K562 (cell line): ENCODE measurements around the gene CAPN2. TPM values are rescaled to one million over a fixed set of nuclear protein-coding genes. Genes with fewer than 3 reads are reported as not detected.

ENCODE experiments used
- ATAC-seq: fragments of 200-7000 bp; cut with Tn5 transposase; 3 replicates; pipeline ENCODE4 v1.9.1; 2020; ENCODE audit warnings: moderate library complexity
- BruUV-seq: library from RNA; stranded (reverse); fragments of 400-500 nt; replicated peaks from 2 replicates; lab custom pipeline; 2021; lab: Mats Ljungman, UMichigan
- CTCF ChIA-PET: fragments of 300-600 bp; formaldehyde crosslinking; extraction: SDS; loops from one replicate; lab custom pipeline; 2021; ENCODE audit warnings: low intra/inter-chr PET ratio; lab: Yijun Ruan, JAX
- POLR2A ChIA-PET: fragments of 300-600, 350-650 bp; sonication (Branson Sonifier 250); formaldehyde crosslinking; extraction: SDS; loops from one replicate; lab custom pipeline; 2021; ENCODE audit warnings: antibody characterized with exemption, inconsistent platforms; lab: Yijun Ruan, JAX
- DNase-seq, 4 experiments: peaks; one replicate each; pipeline versions ENCODE4 v3.0.0 to v3.0.0-alpha.2; 2011 to 2018; ENCODE audit warnings: low spot score in 3 of 4, mixed read lengths in 3 of 4; ENCODE audit errors: extremely low read depth in 1 of 4
- FAIRE-seq: peaks from 2 replicates; lab custom pipeline; 2011; peaks lifted over from hg19 to GRCh38; lab: Jason Lieb, UNC
- H2AFZ ChIP-seq: 2 replicates; pipeline ENCODE4 v1.6.0; 2011; ENCODE audit warnings: low read depth, low read length, control low read depth, inconsistent platforms
- H3K27ac ChIP-seq: fragments of 200-600 bp; 3 replicates; pipeline ENCODE4 v1.8.0; 2011; ENCODE audit warnings: low read depth, mild to moderate bottlenecking, control low read depth, inconsistent platforms, low read length, moderate library complexity, mixed read lengths; ENCODE audit errors: extremely low read depth
- H3K27me3 ChIP-seq, 2 experiments: fragments of 300-600 bp in 1 of 2; 2 replicates in 1 of 2; 3 replicates in 1 of 2; pipeline versions ENCODE4 v1.6.0 to v1.8.0; 2011; ENCODE audit warnings: inconsistent platforms in 2 of 2, low read length in 2 of 2, mild to moderate bottlenecking in 1 of 2, mixed read lengths in 1 of 2, moderate library complexity in 1 of 2; ENCODE audit not compliant: control insufficient read depth in 2 of 2, insufficient read depth in 2 of 2
- H3K36me3 ChIP-seq: fragments of 300-600 bp; 3 replicates; pipeline ENCODE4 v1.8.0; 2011; ENCODE audit warnings: mild to moderate bottlenecking, low read length, inconsistent platforms; ENCODE audit not compliant: control insufficient read depth, insufficient read depth
- H3K4me1 ChIP-seq, 2 experiments: fragments of 200-600 bp in 1 of 2; replicated peaks in 1 of 2; 2 replicates in 1 of 2; 3 replicates in 1 of 2; pipeline versions ENCODE4 v1.5.1 to v1.8.0; 2011; ENCODE audit warnings: inconsistent platforms in 2 of 2, low read length in 2 of 2, mild to moderate bottlenecking in 1 of 2, mixed read lengths in 1 of 2, moderate library complexity in 1 of 2; ENCODE audit not compliant: control insufficient read depth in 2 of 2, insufficient read depth in 2 of 2
- H3K4me2 ChIP-seq: 2 replicates; pipeline ENCODE4 v1.6.1; 2011; ENCODE audit warnings: low read length, control low read depth, inconsistent platforms, mixed read lengths; ENCODE audit not compliant: insufficient read depth
- H3K4me3 ChIP-seq: fragments of 200-600 bp; sonication (generic), shearing (Covaris generic); 2 replicates; pipeline ENCODE4 v1.5.1; 2016; ENCODE audit warnings: control low read depth, inconsistent platforms
- H3K79me2 ChIP-seq: fragments of 200-600 bp; 3 replicates; pipeline ENCODE4 v1.8.0; 2011; ENCODE audit warnings: low read length, inconsistent platforms; ENCODE audit not compliant: control insufficient read depth, insufficient read depth
- H3K9ac ChIP-seq, 2 experiments: 2 replicates each; pipeline versions ENCODE4 v1.6.0 to v1.6.1; 2011; ENCODE audit warnings: low read depth in 2 of 2, low read length in 2 of 2, control low read depth in 1 of 2, inconsistent platforms in 1 of 2, mild to moderate bottlenecking in 1 of 2, mixed read lengths in 1 of 2; ENCODE audit not compliant: insufficient read depth in 1 of 2
- H3K9me1 ChIP-seq: one replicate; pipeline ENCODE4 v1.6.0; 2011; ENCODE audit warnings: inconsistent platforms, mild to moderate bottlenecking, low read length, moderate library complexity; ENCODE audit not compliant: control insufficient read depth, insufficient read depth
- H3K9me3 ChIP-seq: replicated peaks from 2 replicates; pipeline ENCODE4 v1.5.1; 2011; ENCODE audit warnings: low read depth, low read length, inconsistent platforms; ENCODE audit not compliant: control insufficient read depth, insufficient read depth
- H4K20me1 ChIP-seq: replicated peaks from 2 replicates; pipeline ENCODE4 v1.6.1; 2011; ENCODE audit warnings: low read length, inconsistent platforms, mixed read lengths; ENCODE audit not compliant: control insufficient read depth, insufficient read depth
- ZNF316 ChIP-seq: fragments of 450-650 bp; IDR thresholded peaks from 2 replicates; pipeline ENCODE4 v1.6.1; 2016
- WGBS: fragments of 100-300 bp; shearing (Covaris generic); methylation state at CpG from one replicate; pipeline ENCODE4 v1.1.6; 2016; ENCODE audit warnings: low coverage, mixed read lengths; ENCODE audit not compliant: insufficient coverage; ENCODE audit errors: missing lambda C conversion rate; 5-methylcytosine and 5-hydroxymethylcytosine counted together
- in situ Hi-C: fragments of 300-500 bp; cut with MboI; formaldehyde crosslinking; loops from 4 replicates; pipeline ENCODE4 v1.15.0; 2018; ENCODE audit warnings: inconsistent platforms, mixed read lengths
- intact Hi-C: fragments of 100-400 bp; cut with micrococcal nuclease; formaldehyde crosslinking; loops from 2 replicates; pipeline ENCODE4 v1.14.2; 2022
- polyA plus RNA-seq, 8 experiments: library from polyadenylated mRNA; depleted of rRNA in 4 of 8; stranded (reverse) in 5 of 8; unstranded in 3 of 8; fragments of >200 nt; fragmentation: Nextera tagmentation in 2 of 8; fragmentation: Illumina TruSeq in 1 of 8; extraction: Ambion mirVana in 2 of 8; extraction: Trizol in 1 of 8; gene quantifications; 2 replicates each; pipeline versions ENCODE4 v1.2.1 to v1.2.3, GENCODE V29; 2011 to 2014; ENCODE audit warnings: inconsistent platforms in 1 of 8, missing spikeins in 1 of 8
- total RNA-seq, 7 experiments: library from RNA; depleted of rRNA in 6 of 7; stranded (reverse); fragments of >200 nt in 6 of 7; fragmentation: Illumina TruSeq in 2 of 7; extraction: Trizol in 2 of 7; gene quantifications; 2 replicates each; pipeline versions ENCODE4 v1.2.1 to v1.2.3, GENCODE V29; 2011 to 2021; ENCODE audit warnings: low replicate concordance in 1 of 7
- TF ChIP-seq, protein P1 (sequence below): fragments of 250-450 bp; sonication (Bioruptor Pico); IDR thresholded peaks from 2 replicates; pipeline ENCODE4 v1.5.0; 2020; ENCODE audit warnings: mild to moderate bottlenecking

Gene CAPN2
- total and polyA plus RNA-seq, 9 of the 15 experiments (the other 6 are each of a cell fraction or from before 2014, with no cell fraction given) = 24.6 to 157 (median 101) TPM

GRCh38 chr1:223704921-223705878, 7.1 kb upstream of the CAPN2 start:
- H4K20me1 ChIP-seq = no peaks in the 10 kb centered on the region
- H3K36me3 ChIP-seq = no peaks in the 10 kb centered on the region
- no TSS peak for BruUV-seq
- peak in 1 of 4 experiments; percentile 15 for DNase-seq
- intact Hi-C loops = loop anchor here (5.0 to 10.0 kb wide), 2 partner anchors 87 to 1220 kb away; partner anchors contain the start of gene DNAH14
- no peaks in the 10 kb centered on the region for H3K79me2 ChIP-seq
- peaks cover 42 to 53% of the 10 kb centered on the region in 2 experiments for H3K4me1 ChIP-seq
- 0 out of 2 replicates have a peak, but pooled peaks have one; percentile 15 for TF ChIP-seq ZNF316
- TF ChIP-seq, protein P1, sequence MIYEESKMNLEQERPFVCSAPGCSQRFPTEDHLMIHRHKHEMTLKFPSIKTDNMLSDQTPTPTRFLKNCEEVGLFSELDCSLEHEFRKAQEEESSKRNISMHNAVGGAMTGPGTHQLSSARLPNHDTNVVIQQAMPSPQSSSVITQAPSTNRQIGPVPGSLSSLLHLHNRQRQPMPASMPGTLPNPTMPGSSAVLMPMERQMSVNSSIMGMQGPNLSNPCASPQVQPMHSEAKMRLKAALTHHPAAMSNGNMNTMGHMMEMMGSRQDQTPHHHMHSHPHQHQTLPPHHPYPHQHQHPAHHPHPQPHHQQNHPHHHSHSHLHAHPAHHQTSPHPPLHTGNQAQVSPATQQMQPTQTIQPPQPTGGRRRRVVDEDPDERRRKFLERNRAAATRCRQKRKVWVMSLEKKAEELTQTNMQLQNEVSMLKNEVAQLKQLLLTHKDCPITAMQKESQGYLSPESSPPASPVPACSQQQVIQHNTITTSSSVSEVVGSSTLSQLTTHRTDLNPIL = no peak
- TF ChIP-seq, all 486 proteins: peak for 1
- H3K27me3 ChIP-seq = no peaks in the 10 kb centered on the region
- no peaks in the 10 kb centered on the region for H3K9me1 ChIP-seq
- no peaks in the 10 kb centered on the region for H3K9me3 ChIP-seq
- FAIRE-seq (no peak), ATAC-seq (no peak)
- ChIA-PET POLR2A (interaction anchor here (0.8 kb wide), 1 partner anchor 12 kb away, joined by 3 read pairs; no protein-coding TSS in a partner anchor), CTCF (no interaction called here)
- 53% methylated on average over 8 of the region's 8 CpGs for WGBS
- H2AFZ ChIP-seq = peak overlapping the region; percentile 60
- H3K4me3 ChIP-seq = no peak overlapping the region
- no peak overlapping the region for H3K4me2 ChIP-seq
- H3K9ac ChIP-seq = peak overlapping the region in 1 of 2 experiments; percentile 18; a peak in 1 of 4 replicates
- in situ Hi-C loops = loop anchor here (25.0 kb wide), 1 partner anchor 207 kb away; no protein-coding TSS in a partner anchor
- no peak overlapping the region for H3K27ac ChIP-seq
